Endodermal cell (in vitro differentiated cells): ENCODE results near the gene SOCS1. TPM values are rescaled to one million over a fixed set of nuclear protein-coding genes. Genes with fewer than 3 reads are reported as not detected.

Experiments used
- DNase-seq: peaks from one replicate; pipeline ENCODE4 v3.0.0-alpha.2; 2017
- H3K27ac ChIP-seq: 2 replicates; pipeline ENCODE4 v1.5.1; 2013; ENCODE audit warnings: mild to moderate bottlenecking, low read depth, low read length, moderate library complexity
- H3K27me3 ChIP-seq: 2 replicates; pipeline ENCODE4 v1.6.1; 2013; ENCODE audit warnings: mild to moderate bottlenecking, low read length, moderate library complexity; ENCODE audit not compliant: insufficient read depth, control insufficient read depth, poor library complexity, severe bottlenecking
- H3K36me3 ChIP-seq: 2 replicates; pipeline ENCODE4 v1.7.0; 2013; ENCODE audit warnings: mild to moderate bottlenecking, low read length, moderate library complexity; ENCODE audit not compliant: control insufficient read depth, insufficient read depth
- H3K4me1 ChIP-seq: one replicate; pipeline ENCODE4 v1.7.0; 2013; ENCODE audit warnings: low read length; ENCODE audit not compliant: control insufficient read depth, insufficient read depth
- H3K4me3 ChIP-seq: 2 replicates; pipeline ENCODE4 v1.5.1; 2013; ENCODE audit warnings: mild to moderate bottlenecking, low read length, moderate library complexity
- H3K9ac ChIP-seq: 2 replicates; pipeline ENCODE4 v1.6.1; 2013; ENCODE audit warnings: mild to moderate bottlenecking, low read length, moderate library complexity; ENCODE audit not compliant: poor library complexity, severe bottlenecking; ENCODE audit errors: extremely low read depth
- H3K9me3 ChIP-seq: 2 replicates; pipeline ENCODE4 v1.6.1; 2013; ENCODE audit warnings: mild to moderate bottlenecking, low read length, moderate library complexity; ENCODE audit not compliant: control insufficient read depth
- H3K27ac Mint-ChIP-seq: 2 replicates; pipeline ENCODE4 v1.8.0; 2020; ENCODE audit warnings: mixed read lengths
- H3K27me3 Mint-ChIP-seq: 2 replicates; pipeline ENCODE4 v1.8.0; 2021; ENCODE audit warnings: mild to moderate bottlenecking, mixed read lengths; ENCODE audit not compliant: insufficient read depth
- H3K36me3 Mint-ChIP-seq: 2 replicates; pipeline ENCODE4 v1.8.0; 2020; ENCODE audit warnings: low read depth, mixed read lengths
- H3K4me1 Mint-ChIP-seq: 2 replicates; pipeline ENCODE4 v1.8.0; 2020; ENCODE audit warnings: mixed read lengths
- H3K4me3 Mint-ChIP-seq: 2 replicates; pipeline ENCODE4 v1.8.0; 2020; ENCODE audit warnings: mild to moderate bottlenecking, moderate library complexity, mixed read lengths
- H3K9me3 Mint-ChIP-seq: 2 replicates; pipeline ENCODE4 v1.8.0; 2020; ENCODE audit warnings: mild to moderate bottlenecking, mixed read lengths
- WGBS, 2 experiments: methylation state at CpG; one replicate each; pipeline versions ENCODE4 v1.1.5 to v1.1.7; 2013; ENCODE audit warnings: missing lambda C conversion rate in 2 of 2, mixed read lengths in 1 of 2; ENCODE audit not compliant: insufficient coverage in 1 of 2, insufficient read length in 1 of 2; 5-methylcytosine and 5-hydroxymethylcytosine counted together
- total RNA-seq, 2 donors: library from RNA; stranded (reverse); fragmentation: NEBNext Ultra II Directional in 1 of 2; extraction: Animal tissue kit (Norgen Biotek cat#: 25700) in 1 of 2; gene quantifications; 2 replicates in 1 of 2; 3 replicates in 1 of 2; pipeline ENCODE4 v1.2.1, GENCODE V29; 2021
- TF ChIP-seq, protein P1 (sequence below): fragments of 200-600 bp; sonication (generic); conservative IDR thresholded peaks from 2 replicates; pipeline ENCODE4 v1.5.0; 2021; ENCODE audit warnings: antibody characterized with exemption, mild to moderate bottlenecking

Gene SOCS1
- total RNA-seq, 2 donors from 2014 or later = 5.6 to 7.2 TPM

DNA sequence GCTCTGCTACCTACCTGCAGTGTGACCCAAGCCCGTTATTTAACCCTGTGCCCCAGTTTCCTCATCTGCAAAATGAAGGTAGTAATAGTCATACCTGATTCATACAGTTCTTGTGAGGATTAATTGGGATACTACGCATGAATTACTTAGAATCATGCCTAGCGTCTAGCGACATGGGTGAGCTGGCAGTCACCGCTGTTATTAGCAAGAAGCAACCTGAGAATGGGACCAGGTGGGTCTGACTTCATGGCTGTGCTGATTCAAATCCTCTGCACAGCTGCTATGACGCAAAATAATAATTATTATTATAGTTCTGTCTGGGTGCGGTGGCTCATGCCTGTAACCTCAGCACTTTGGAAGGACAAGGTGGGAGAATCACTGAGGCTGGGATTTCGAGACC lies 7.9 kb downstream of the SOCS1 start:
- Mint-ChIP-seq H3K36me3 (no peaks in the 10 kb centered on the region), H3K4me1 (no peaks in the 10 kb centered on the region), H3K27ac (no peak overlapping the region), H3K4me3 (no peak overlapping the region), H3K27me3 (no peaks in the 10 kb centered on the region), H3K9me3 (no peaks in the 10 kb centered on the region)
- no peaks in the 10 kb centered on the region for H3K27me3 ChIP-seq
- no peaks in the 10 kb centered on the region for H3K4me1 ChIP-seq
- no peak overlapping the region for H3K4me3 ChIP-seq
- DNase-seq = no peak
- H3K36me3 ChIP-seq = no peaks in the 10 kb centered on the region
- H3K9ac ChIP-seq = no peak overlapping the region
- H3K9me3 ChIP-seq = no peaks in the 10 kb centered on the region
- TF ChIP-seq, protein P1, sequence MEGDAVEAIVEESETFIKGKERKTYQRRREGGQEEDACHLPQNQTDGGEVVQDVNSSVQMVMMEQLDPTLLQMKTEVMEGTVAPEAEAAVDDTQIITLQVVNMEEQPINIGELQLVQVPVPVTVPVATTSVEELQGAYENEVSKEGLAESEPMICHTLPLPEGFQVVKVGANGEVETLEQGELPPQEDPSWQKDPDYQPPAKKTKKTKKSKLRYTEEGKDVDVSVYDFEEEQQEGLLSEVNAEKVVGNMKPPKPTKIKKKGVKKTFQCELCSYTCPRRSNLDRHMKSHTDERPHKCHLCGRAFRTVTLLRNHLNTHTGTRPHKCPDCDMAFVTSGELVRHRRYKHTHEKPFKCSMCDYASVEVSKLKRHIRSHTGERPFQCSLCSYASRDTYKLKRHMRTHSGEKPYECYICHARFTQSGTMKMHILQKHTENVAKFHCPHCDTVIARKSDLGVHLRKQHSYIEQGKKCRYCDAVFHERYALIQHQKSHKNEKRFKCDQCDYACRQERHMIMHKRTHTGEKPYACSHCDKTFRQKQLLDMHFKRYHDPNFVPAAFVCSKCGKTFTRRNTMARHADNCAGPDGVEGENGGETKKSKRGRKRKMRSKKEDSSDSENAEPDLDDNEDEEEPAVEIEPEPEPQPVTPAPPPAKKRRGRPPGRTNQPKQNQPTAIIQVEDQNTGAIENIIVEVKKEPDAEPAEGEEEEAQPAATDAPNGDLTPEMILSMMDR = no peak
- WGBS, 2 experiments = 94 to 98% methylated on average over 6 to 8 of the region's 8 CpGs
- H3K27ac ChIP-seq = no peak overlapping the region

GRCh38 chr16:11245988-11246387 lies 10.0 kb downstream of the SOCS1 start:
- H3K4me3 Mint-ChIP-seq = no peak overlapping the region
- H3K4me1 ChIP-seq = no peaks in the 10 kb centered on the region
- H3K9me3 ChIP-seq = no peaks in the 10 kb centered on the region
- DNase-seq = no peak
- H3K9me3 Mint-ChIP-seq = no peaks in the 10 kb centered on the region
- no peak overlapping the region for H3K27ac ChIP-seq
- no peaks in the 10 kb centered on the region for H3K27me3 Mint-ChIP-seq
- no peaks in the 10 kb centered on the region for H3K36me3 ChIP-seq
- TF ChIP-seq, protein P1 = no peak
- H3K4me3 ChIP-seq = no peak overlapping the region
- no peak overlapping the region for H3K27ac Mint-ChIP-seq
- H3K9ac ChIP-seq = no peak overlapping the region
- H3K27me3 ChIP-seq = no peaks in the 10 kb centered on the region
- no peaks in the 10 kb centered on the region for H3K36me3 Mint-ChIP-seq
- no peaks in the 10 kb centered on the region for H3K4me1 Mint-ChIP-seq

DNA sequence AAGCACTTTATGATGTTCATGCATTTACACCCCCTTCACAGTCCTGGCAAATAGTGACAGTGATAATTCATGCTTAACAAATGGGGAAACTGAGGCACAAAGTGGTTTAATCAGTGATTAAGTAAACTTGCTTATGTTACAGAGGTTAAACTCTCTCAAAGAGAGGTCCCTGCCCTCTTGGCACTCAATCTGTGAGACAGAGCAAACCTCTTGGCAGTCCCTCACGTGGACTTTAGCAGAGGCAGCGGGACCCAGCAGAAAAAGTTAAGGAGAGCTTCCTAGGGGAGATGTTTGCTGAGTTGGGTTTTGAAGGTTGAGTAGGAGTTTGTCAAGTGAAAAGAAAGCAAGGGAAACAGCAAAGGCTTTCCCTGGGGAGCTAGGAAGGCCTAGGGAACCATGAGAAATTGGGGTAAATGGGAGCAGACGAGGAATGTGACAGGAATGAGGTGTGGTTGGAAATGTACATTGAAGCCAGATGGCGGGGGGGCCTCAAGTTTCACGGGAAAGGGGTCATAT lies 10.7 kb downstream of the SOCS1 start:
- Histone ChIP-seq H3K27me3 (no peaks in the 10 kb centered on the region), H3K9me3 (no peaks in the 10 kb centered on the region), H3K9ac (no peak overlapping the region), H3K4me1 (no peaks in the 10 kb centered on the region), H3K36me3 (no peaks in the 10 kb centered on the region), H3K4me3 (no peak overlapping the region), H3K27ac (no peak overlapping the region)
- H3K27me3 Mint-ChIP-seq = no peaks in the 10 kb centered on the region
- DNase-seq = no peak
- WGBS, 2 experiments = 87 to 88% methylated on average over 2 to 5 of the region's 5 CpGs
- H3K27ac Mint-ChIP-seq = no peak overlapping the region
- H3K4me1 Mint-ChIP-seq = no peaks in the 10 kb centered on the region
- H3K4me3 Mint-ChIP-seq = no peak overlapping the region
- TF ChIP-seq, protein P1 = no peak
- no peaks in the 10 kb centered on the region for H3K36me3 Mint-ChIP-seq
- no peaks in the 10 kb centered on the region for H3K9me3 Mint-ChIP-seq
